IgD-negative memory B cell (primary cell): Measurements from ENCODE around the gene ZEB1. TPM values are rescaled to one million over a fixed set of nuclear protein-coding genes. Genes with fewer than 3 reads are reported as not detected.

Experiments
- H3K27ac Mint-ChIP-seq, 3 donors: one replicate each; pipeline ENCODE4 v1.8.0; 2020 to 2022; ENCODE audit warnings: mild to moderate bottlenecking in 3 of 3, mixed read lengths in 3 of 3, moderate library complexity in 1 of 3
- H3K27me3 Mint-ChIP-seq: one replicate; pipeline ENCODE4 v1.8.0; 2021; ENCODE audit warnings: mixed read lengths
- H3K36me3 Mint-ChIP-seq: one replicate; pipeline ENCODE4 v1.8.0; 2020; ENCODE audit warnings: mild to moderate bottlenecking, mixed read lengths
- H3K4me1 Mint-ChIP-seq, 3 donors: one replicate each; pipeline ENCODE4 v1.8.0; 2020 to 2022; ENCODE audit warnings: mixed read lengths in 3 of 3, mild to moderate bottlenecking in 1 of 3
- H3K4me3 Mint-ChIP-seq, 4 donors: one replicate each; pipeline ENCODE4 v1.8.0; 2020 to 2022; ENCODE audit warnings: mild to moderate bottlenecking in 4 of 4, mixed read lengths in 4 of 4, moderate library complexity in 3 of 4
- H3K9me3 Mint-ChIP-seq, 3 donors: one replicate each; pipeline ENCODE4 v1.8.0; 2020 to 2021; ENCODE audit warnings: mixed read lengths in 3 of 3, mild to moderate bottlenecking in 1 of 3
- polyA plus RNA-seq: library from polyadenylated mRNA; unstranded; fragments of 300-500 nt; fragmentation: Illumina TruSeq; gene quantifications from one replicate; pipeline ENCODE4 v1.2.3, GENCODE V29; 2021

ZEB1 gene
- polyA plus RNA-seq, 1 donor from 2014 or later = 32.2 TPM

DNA sequence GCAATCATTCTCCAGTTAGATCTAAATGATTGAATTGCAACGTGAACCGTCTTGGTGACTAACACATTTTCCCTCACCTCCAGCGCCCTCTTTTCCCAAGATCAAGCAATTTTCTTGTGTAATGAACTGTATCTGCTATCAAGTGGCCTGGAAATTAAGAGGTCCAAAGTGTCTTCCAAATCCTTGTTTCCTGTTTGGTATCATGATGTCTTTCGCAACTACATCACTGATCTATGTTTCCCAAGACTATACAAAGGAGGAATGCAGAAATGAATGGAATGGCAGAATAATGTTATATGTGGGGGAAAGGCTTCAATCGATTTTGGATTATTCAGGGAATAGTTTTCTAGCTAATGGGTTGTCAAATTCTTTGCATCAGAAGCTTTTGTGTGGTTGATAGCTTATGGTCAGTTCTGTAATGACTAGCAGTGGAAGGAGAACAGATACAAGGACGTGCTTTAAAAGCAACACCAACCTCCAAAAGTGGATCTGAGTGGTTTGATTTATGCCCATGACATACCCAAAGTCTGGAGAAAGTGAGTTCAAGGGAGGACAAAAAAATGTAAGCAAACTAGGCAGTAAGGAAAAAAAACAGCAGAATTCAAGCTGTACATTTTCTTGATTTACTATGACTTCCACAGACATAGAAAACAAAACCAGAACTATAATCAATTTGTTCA, 14.6 kb upstream of the ZEB1 start:
- Mint-ChIP-seq H3K36me3 (peaks cover 3% of the 10 kb centered on the region), H3K4me3 (no peak overlapping the region), H3K9me3 (peaks cover 0 to 5% (median 0%) of the 10 kb centered on the region in 3 donors), H3K27ac (peak overlapping the region in 2 of 3 donors; percentile 18 to 21), H3K27me3 (no peaks in the 10 kb centered on the region), H3K4me1 (peaks cover 0 to 9% (median 3%) of the 10 kb centered on the region in 3 donors)

- no peak overlapping the region for H3K4me3 Mint-ChIP-seq
- no peaks in the 10 kb centered on the region for H3K27me3 Mint-ChIP-seq
- no peak overlapping the region for H3K27ac Mint-ChIP-seq
- H3K36me3 Mint-ChIP-seq = peaks cover 3% of the 10 kb centered on the region
- no peaks in the 10 kb centered on the region for H3K9me3 Mint-ChIP-seq
- peaks cover 4 to 9% (median 8%) of the 10 kb centered on the region in 3 donors for H3K4me1 Mint-ChIP-seq
Observed at GRCh38 chr10:31313396-31313795, 5.6 kb upstream of the ZEB1 start.

GRCh38 chr10:31314256-31315150, 4.5 kb upstream of the ZEB1 start:
- H3K4me1 Mint-ChIP-seq = peaks cover 4 to 10% (median 9%) of the 10 kb centered on the region in 3 donors
- no peaks in the 10 kb centered on the region for H3K27me3 Mint-ChIP-seq
- H3K36me3 Mint-ChIP-seq = no peaks in the 10 kb centered on the region
- peak overlapping the region in 1 of 4 donors; percentile 30 for H3K4me3 Mint-ChIP-seq
- H3K9me3 Mint-ChIP-seq = no peaks in the 10 kb centered on the region
- no peak overlapping the region for H3K27ac Mint-ChIP-seq

- H3K4me3 Mint-ChIP-seq = no peak overlapping the region
- H3K4me1 Mint-ChIP-seq = peaks cover 4 to 10% (median 9%) of the 10 kb centered on the region in 3 donors
- H3K27ac Mint-ChIP-seq = no peak overlapping the region
- H3K9me3 Mint-ChIP-seq = no peaks in the 10 kb centered on the region
- H3K27me3 Mint-ChIP-seq = no peaks in the 10 kb centered on the region
- no peaks in the 10 kb centered on the region for H3K36me3 Mint-ChIP-seq
Observed at GRCh38 chr10:31315453-31315852, 3.6 kb upstream of the ZEB1 start.

GRCh38 chr10:31317171-31317570, 1.8 kb upstream of the ZEB1 start:
- no peaks in the 10 kb centered on the region for H3K36me3 Mint-ChIP-seq
- peak overlapping the region in 3 of 4 donors; percentile 27 to 70 (median 67) for H3K4me3 Mint-ChIP-seq
- H3K27me3 Mint-ChIP-seq = no peaks in the 10 kb centered on the region
- H3K27ac Mint-ChIP-seq = peak overlapping the region; percentile 23 to 91 (median 41)
- no peaks in the 10 kb centered on the region for H3K9me3 Mint-ChIP-seq
- peaks cover 14 to 21% (median 19%) of the 10 kb centered on the region in 3 donors for H3K4me1 Mint-ChIP-seq

DNA sequence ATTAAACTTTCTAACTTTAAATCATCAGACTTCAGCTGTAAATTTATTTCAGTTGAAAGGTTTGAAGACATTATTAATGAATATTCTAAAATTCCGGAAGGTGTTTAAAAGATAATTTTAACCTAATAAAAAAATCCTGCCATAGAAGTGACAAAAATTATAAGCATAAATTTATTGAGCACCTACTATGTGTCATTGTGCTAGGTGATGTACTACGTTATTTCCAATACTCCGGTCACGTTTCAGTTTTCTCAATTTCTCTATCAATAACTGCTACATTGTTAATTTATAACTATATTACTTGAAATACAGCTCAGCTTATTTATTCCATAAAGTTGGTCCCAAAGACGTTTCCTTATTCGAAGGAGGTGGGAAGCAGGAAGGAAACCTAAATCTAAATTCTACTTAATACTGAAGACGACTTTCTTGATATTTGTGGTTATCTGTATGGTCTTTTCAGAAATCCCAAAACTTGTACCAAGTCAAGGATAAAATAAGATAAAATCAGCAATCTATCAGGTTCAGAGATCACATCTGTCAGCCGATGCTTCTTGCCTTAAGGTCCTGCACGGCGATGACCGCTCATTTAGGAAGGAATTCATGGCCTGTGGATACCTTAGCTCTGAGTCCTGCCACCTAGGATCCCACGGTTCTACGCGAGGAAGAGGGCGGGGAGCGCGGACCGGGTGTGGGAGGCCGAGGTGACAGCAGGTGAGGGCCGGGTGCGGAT, 1.2 kb upstream of the ZEB1 start:
- no peaks in the 10 kb centered on the region for H3K36me3 Mint-ChIP-seq
- H3K27ac Mint-ChIP-seq = peak overlapping the region; percentile 91 to 100 (median 99)
- H3K4me3 Mint-ChIP-seq = peak overlapping the region; percentile 89 to 100 (median 99)
- H3K9me3 Mint-ChIP-seq = no peaks in the 10 kb centered on the region
- H3K27me3 Mint-ChIP-seq = no peaks in the 10 kb centered on the region
- peaks cover 20 to 25% (median 21%) of the 10 kb centered on the region in 3 donors for H3K4me1 Mint-ChIP-seq

DNA sequence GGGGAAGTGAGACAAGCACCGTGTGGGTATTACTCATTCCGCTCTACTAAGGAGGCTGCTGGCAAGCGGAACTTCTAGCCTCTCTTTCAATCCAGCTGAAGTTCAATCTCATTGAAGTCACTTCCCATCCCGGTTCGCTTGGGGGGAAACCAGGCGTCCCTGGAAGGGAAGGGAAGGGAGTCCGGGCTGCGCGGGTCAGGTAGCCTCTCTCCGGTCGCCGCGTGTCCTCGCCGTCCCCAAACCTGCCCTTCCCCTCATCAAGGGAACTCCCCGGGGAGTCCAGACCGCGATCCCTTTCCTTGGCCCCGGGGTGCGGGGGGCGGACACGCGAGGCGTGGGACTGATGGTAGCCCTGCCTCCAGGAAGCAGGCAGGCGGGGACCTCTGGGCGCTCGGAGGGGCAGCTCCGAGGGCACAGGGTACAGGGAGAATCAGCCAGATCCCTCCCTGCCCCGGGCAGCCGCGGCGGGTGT, 598 bp upstream of the ZEB1 start:
- Mint-ChIP-seq H3K27me3 (no peaks in the 10 kb centered on the region), H3K4me3 (peak overlapping the region; percentile 89 to 100 (median 99)), H3K36me3 (no peaks in the 10 kb centered on the region), H3K4me1 (peaks cover 21 to 26% (median 23%) of the 10 kb centered on the region in 3 donors), H3K27ac (peak overlapping the region; percentile 91 to 100 (median 99)), H3K9me3 (no peaks in the 10 kb centered on the region)

DNA sequence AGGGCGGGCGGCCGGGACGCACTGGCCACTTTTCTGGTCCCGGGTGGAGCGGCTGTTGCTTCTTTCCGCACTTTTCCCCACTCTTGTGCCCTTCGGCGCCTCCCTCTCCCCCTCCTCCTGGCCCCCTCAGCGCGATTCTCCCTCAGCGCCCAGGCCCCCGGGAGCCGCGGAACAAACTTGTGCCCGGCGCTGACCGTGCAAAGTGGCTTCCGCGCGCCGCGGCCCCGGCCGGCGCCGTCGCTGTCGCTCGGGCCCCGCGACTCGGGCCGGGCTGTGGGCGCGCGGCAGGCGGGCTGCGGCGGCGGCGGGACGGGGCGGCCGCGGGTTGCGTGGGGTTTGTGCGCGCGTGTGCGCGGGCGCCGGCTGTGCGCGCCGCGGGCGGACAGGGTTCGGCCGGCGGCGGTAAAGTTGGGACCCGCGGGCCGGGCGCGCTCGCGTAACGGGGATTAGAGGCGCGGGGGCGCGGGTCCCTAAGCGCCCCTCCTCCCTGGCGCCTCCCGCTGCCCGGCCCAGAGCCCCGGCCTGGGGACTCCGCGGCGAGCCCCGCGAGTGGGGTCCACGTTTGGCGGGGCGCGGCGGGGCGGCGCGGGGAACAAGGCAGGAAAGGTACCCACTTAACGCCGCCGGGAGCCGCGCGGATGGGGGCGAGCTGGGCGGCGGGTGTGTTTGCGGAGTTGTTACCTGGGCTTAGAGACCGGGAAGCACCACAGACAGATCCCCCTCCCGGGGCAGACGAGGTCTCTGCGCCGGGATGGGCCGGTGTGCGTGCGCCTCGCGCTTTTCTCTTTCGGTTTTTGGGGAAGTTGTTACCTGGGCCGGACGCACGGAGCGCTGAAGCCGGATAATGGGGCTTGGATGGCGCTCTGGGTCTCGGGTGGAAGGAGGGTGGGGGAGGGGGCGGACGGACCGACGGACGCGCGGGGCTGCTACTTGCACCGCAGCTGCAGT, 860 bp downstream of the ZEB1 start:
- no peaks in the 10 kb centered on the region for H3K27me3 Mint-ChIP-seq
- no peaks in the 10 kb centered on the region for H3K9me3 Mint-ChIP-seq
- no peaks in the 10 kb centered on the region for H3K36me3 Mint-ChIP-seq
- peak overlapping the region; percentile 98 to 100 (median 99) for H3K4me3 Mint-ChIP-seq
- H3K4me1 Mint-ChIP-seq = peaks cover 24 to 29% (median 25%) of the 10 kb centered on the region in 3 donors
- H3K27ac Mint-ChIP-seq = peak overlapping the region; percentile 91 to 100 (median 99)

- Mint-ChIP-seq H3K36me3 (no peaks in the 10 kb centered on the region), H3K4me3 (peak overlapping the region; percentile 94 to 98 (median 98)), H3K27me3 (no peaks in the 10 kb centered on the region), H3K9me3 (no peaks in the 10 kb centered on the region), H3K27ac (peak overlapping the region; percentile 90 to 96 (median 94)), H3K4me1 (peaks cover 24 to 31% (median 25%) of the 10 kb centered on the region in 3 donors)
Observed at GRCh38 chr10:31320550-31321211, 1.7 kb downstream of the ZEB1 start.

DNA sequence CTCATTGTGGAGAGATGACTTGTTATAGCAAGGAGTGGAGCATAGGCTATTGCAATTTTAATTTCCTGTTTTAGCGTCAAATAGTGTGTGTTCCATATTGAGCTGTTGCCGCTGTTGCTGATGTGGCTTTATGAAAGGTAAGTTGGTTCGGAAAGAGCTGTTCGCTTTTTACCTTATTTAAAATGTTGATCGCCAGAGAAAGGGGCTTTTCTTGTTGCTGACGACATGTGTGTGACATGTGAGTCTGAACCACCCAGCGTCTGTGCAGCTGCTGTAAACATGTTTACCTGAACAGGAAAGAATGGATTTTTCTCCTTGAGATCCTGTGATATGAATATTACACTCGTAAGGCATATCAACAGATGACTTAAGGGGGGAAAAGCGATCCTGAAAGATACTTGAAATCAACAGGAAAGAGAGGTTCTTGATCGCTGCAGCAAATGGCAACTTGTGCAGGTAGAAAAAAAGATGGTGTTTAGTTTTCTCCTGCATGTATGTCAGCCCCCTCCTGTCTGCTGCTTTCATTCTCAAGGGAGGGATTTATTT, 2.5 kb downstream of the ZEB1 start:
- peak overlapping the region; percentile 94 to 98 (median 98) for H3K4me3 Mint-ChIP-seq
- H3K9me3 Mint-ChIP-seq = no peaks in the 10 kb centered on the region
- peaks cover 24 to 31% (median 26%) of the 10 kb centered on the region in 3 donors for H3K4me1 Mint-ChIP-seq
- H3K27me3 Mint-ChIP-seq = no peaks in the 10 kb centered on the region
- peak overlapping the region; percentile 90 to 96 (median 94) for H3K27ac Mint-ChIP-seq
- H3K36me3 Mint-ChIP-seq = no peaks in the 10 kb centered on the region

DNA sequence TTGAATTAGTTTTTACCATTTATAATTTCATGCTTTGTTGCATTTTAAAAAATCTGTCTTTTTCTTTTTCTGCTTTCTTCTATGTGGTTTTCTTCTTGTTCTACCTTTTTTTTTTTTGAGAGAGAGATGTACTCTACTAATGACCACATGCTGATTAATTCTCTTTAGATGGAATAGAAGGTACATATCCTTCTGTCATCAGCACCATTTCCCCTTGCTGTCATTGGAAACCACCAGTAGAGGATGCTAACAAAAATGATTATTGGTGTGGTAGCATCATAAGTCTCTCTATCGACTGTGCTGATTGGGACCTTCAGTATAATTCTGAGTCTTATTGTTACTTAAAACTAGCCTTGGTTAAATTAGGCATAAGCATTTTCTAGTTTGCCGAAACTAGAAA, 3.6 kb downstream of the ZEB1 start:
- Mint-ChIP-seq H3K27me3 (no peaks in the 10 kb centered on the region), H3K4me1 (peaks cover 23 to 31% (median 29%) of the 10 kb centered on the region in 3 donors), H3K36me3 (no peaks in the 10 kb centered on the region), H3K4me3 (peak overlapping the region in 3 of 4 donors; percentile 52 to 77 (median 54)), H3K9me3 (no peaks in the 10 kb centered on the region), H3K27ac (peak overlapping the region; percentile 76 to 94 (median 80))

- no peak overlapping the region for H3K27ac Mint-ChIP-seq
- H3K4me1 Mint-ChIP-seq = peaks cover 6 to 20% (median 18%) of the 10 kb centered on the region in 3 donors
- H3K27me3 Mint-ChIP-seq = no peaks in the 10 kb centered on the region
- H3K4me3 Mint-ChIP-seq = no peak overlapping the region
- H3K9me3 Mint-ChIP-seq = no peaks in the 10 kb centered on the region
- H3K36me3 Mint-ChIP-seq = peaks cover 2% of the 10 kb centered on the region
Observed at GRCh38 chr10:31340343-31340742, 21.3 kb downstream of the ZEB1 start.

DNA sequence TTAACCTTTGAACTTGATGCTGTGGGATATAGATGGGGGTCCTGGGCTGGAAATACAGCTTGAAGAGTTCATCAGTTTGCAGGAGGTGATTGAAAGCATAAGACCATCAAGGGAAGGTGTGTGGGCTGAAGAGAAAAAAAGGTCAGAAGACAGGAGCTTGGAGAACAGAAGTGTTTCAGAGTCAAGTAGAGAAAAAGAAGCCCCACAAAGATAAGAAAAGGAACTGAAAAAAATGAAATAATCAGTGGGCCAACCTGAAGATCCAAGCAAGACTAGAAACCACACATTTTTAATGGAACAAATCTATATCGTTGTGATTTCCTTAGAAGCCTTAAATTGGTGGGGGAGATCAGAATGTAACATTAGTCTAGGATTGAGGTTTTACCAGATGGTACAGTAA, 22.5 kb downstream of the ZEB1 start:
- no peaks in the 10 kb centered on the region for H3K27me3 Mint-ChIP-seq
- H3K4me1 Mint-ChIP-seq = peaks cover 9 to 24% (median 22%) of the 10 kb centered on the region in 3 donors
- no peaks in the 10 kb centered on the region for H3K9me3 Mint-ChIP-seq
- no peak overlapping the region for H3K4me3 Mint-ChIP-seq
- H3K27ac Mint-ChIP-seq = no peak overlapping the region
- H3K36me3 Mint-ChIP-seq = peaks cover 2% of the 10 kb centered on the region
